Calu3 (cell line): Measurements from ENCODE around the gene SCLY. TPM values are rescaled to one million over a fixed set of nuclear protein-coding genes. Genes with fewer than 3 reads are reported as not detected.

Experiments
- BruUV-seq: library from RNA; stranded (reverse); fragments of 400-500 nt; replicated peaks from 2 replicates; lab custom pipeline; 2021; lab: Mats Ljungman, UMichigan
- CTCF ChIA-PET: fragments of 300-600 bp; sonication (Branson Sonifier 250); formaldehyde crosslinking; loops from one replicate; lab custom pipeline; 2022; ENCODE audit warnings: antibody characterized with exemption; lab: Charles Lee
- DNase-seq: peaks from one replicate; pipeline ENCODE4 v3.0.0; 2022
- H3K27ac Mint-ChIP-seq: one replicate; pipeline ENCODE4 v1.8.0; 2022; ENCODE audit warnings: mixed read lengths; ENCODE audit not compliant: unreplicated experiment
- H3K27me3 Mint-ChIP-seq: one replicate; pipeline ENCODE4 v1.8.0; 2022; ENCODE audit warnings: mixed read lengths; ENCODE audit not compliant: unreplicated experiment
- H3K36me3 Mint-ChIP-seq: one replicate; pipeline ENCODE4 v1.8.0; 2022; ENCODE audit warnings: mild to moderate bottlenecking, moderate library complexity, mixed read lengths; ENCODE audit not compliant: insufficient read depth, unreplicated experiment
- H3K4me1 Mint-ChIP-seq: one replicate; pipeline ENCODE4 v1.8.0; 2022; ENCODE audit warnings: mild to moderate bottlenecking, low read depth, mixed read lengths; ENCODE audit not compliant: unreplicated experiment
- H3K4me3 Mint-ChIP-seq: one replicate; pipeline ENCODE4 v1.8.0; 2022; ENCODE audit warnings: mild to moderate bottlenecking, low read depth, moderate library complexity, mixed read lengths; ENCODE audit not compliant: unreplicated experiment
- H3K9me3 Mint-ChIP-seq: one replicate; pipeline ENCODE4 v1.8.0; 2022; ENCODE audit warnings: low read depth, mixed read lengths; ENCODE audit not compliant: unreplicated experiment
- CTCF ChIP-seq: fragments of 200-600 bp; IDR thresholded peaks from one replicate; pipeline ENCODE4 v1.8.0; 2022; ENCODE audit warnings: antibody characterized with exemption; ENCODE audit not compliant: unreplicated experiment
- intact Hi-C: fragments of 100-400 bp; cut with micrococcal nuclease; formaldehyde crosslinking; loops from one replicate; pipeline ENCODE4 v1.10.0; 2022; ENCODE audit not compliant: unreplicated experiment
- total RNA-seq: library from RNA; stranded (reverse); gene quantifications from 2 replicates; pipeline ENCODE4 v1.2.3, GENCODE V29; 2022

Gene SCLY
- total RNA-seq, 1 experiment from 2014 or later, result 37.5 TPM

GRCh38 chr2:238019962-238020361 is 40.8 kb upstream of the SCLY start:
- Mint-ChIP-seq H3K4me3 (no peak overlapping the region), H3K27ac (no peak overlapping the region), H3K36me3 (no peaks in the 10 kb centered on the region), H3K4me1 (peaks cover 9% of the 10 kb centered on the region), H3K9me3 (no peaks in the 10 kb centered on the region), H3K27me3 (no peaks in the 10 kb centered on the region)
- no TSS peak for BruUV-seq
- DNase-seq, result no peak
- CTCF ChIA-PET, result no interaction called here
- no peak for TF ChIP-seq CTCF
- intact Hi-C loops, result loop anchor here (5.0 kb wide), 1 partner anchor 163 kb away; the partner anchor contains the start of gene RAMP1

DNA sequence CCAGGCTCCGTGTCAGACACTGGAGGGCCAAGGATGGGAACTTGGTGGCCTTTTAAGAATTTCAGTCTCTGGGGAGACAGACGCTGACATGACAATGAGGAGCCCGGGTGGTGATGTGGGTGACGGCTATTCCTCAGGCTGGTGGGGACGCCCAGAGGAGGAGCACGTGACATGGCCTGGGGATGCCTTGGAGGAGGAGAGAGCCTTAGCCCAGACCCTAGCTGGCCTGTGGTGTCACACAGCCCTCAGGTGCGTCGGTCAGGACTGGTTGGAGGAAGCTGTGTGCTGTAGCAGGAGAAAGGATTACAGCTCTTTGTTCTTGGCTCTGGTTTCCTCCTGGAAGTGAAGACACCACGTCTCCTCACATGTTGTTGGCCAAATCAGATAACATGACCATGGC is 40.0 kb upstream of the SCLY start:
- Mint-ChIP-seq H3K27ac (peak overlapping the region; percentile 60), H3K9me3 (no peaks in the 10 kb centered on the region), H3K36me3 (no peaks in the 10 kb centered on the region), H3K27me3 (no peaks in the 10 kb centered on the region), H3K4me1 (peaks cover 9% of the 10 kb centered on the region), H3K4me3 (no peak overlapping the region)
- TF ChIP-seq CTCF, result no peak
- DNase-seq, result no peak
- intact Hi-C loops, result no loop called here
- no TSS peak for BruUV-seq
- CTCF ChIA-PET, result no interaction called here

- CTCF ChIA-PET, result no interaction called here
- no peak overlapping the region for H3K4me3 Mint-ChIP-seq
- H3K27ac Mint-ChIP-seq, result peak overlapping the region; percentile 60
- H3K9me3 Mint-ChIP-seq, result no peaks in the 10 kb centered on the region
- H3K27me3 Mint-ChIP-seq, result no peaks in the 10 kb centered on the region
- H3K4me1 Mint-ChIP-seq, result peaks cover 9% of the 10 kb centered on the region
- H3K36me3 Mint-ChIP-seq, result no peaks in the 10 kb centered on the region
- DNase-seq, result peak; percentile 9
- TF ChIP-seq CTCF, result no peak
- intact Hi-C loops, result no loop called here
- BruUV-seq, result no TSS peak
These were observed 39.5 kb upstream of the SCLY start for GRCh38 chr2:238021327-238021726.

- intact Hi-C loops, result no loop called here
- Mint-ChIP-seq H3K36me3 (no peaks in the 10 kb centered on the region), H3K4me3 (no peak overlapping the region), H3K4me1 (peaks cover 9% of the 10 kb centered on the region), H3K9me3 (no peaks in the 10 kb centered on the region), H3K27ac (no peak overlapping the region), H3K27me3 (no peaks in the 10 kb centered on the region)
- no TSS peak for BruUV-seq
- CTCF ChIA-PET, result interaction anchor here (0.9 kb wide), 1 partner anchor 12 kb away, joined by 3 read pairs; no protein-coding TSS in a partner anchor
- no peak for DNase-seq
- TF ChIP-seq CTCF, result no peak
These were observed 38.1 kb upstream of the SCLY start for GRCh38 chr2:238022594-238023157.
